MCF 10A (cell line): ENCODE measurements around the gene UNC119B. TPM values are rescaled to one million over a fixed set of nuclear protein-coding genes. Genes with fewer than 3 reads are reported as not detected.

Experiments
- BruUV-seq: library from RNA; stranded (reverse); fragments of 400-500 nt; replicated peaks from 2 replicates; lab custom pipeline; 2021; lab: Mats Ljungman, UMichigan
- CTCF ChIA-PET: fragments of 300-600 bp; sonication (Branson Sonifier 250); formaldehyde crosslinking; extraction: SDS; loops from one replicate; lab custom pipeline; 2021; ENCODE audit warnings: antibody characterized with exemption, inconsistent platforms; lab: Yijun Ruan, JAX
- POLR2A ChIA-PET: fragments of 300-600, 350-650 bp; sonication (Branson Sonifier 250); formaldehyde crosslinking; extraction: SDS; loops from one replicate; lab custom pipeline; 2020; ENCODE audit warnings: antibody characterized with exemption, inconsistent platforms; lab: Yijun Ruan, JAX
- DNase-seq: peaks from one replicate; pipeline ENCODE4 v3.0.0-alpha.2; 2018; ENCODE audit not compliant: unreplicated experiment
- H3K27ac Mint-ChIP-seq: one replicate; pipeline ENCODE4 v1.8.0; 2022; ENCODE audit warnings: mild to moderate bottlenecking, low read depth, mixed read lengths; ENCODE audit not compliant: unreplicated experiment
- H3K27me3 Mint-ChIP-seq: one replicate; pipeline ENCODE4 v1.8.0; 2022; ENCODE audit warnings: mixed read lengths; ENCODE audit not compliant: insufficient read depth, unreplicated experiment
- H3K36me3 Mint-ChIP-seq: one replicate; pipeline ENCODE4 v1.8.0; 2022; ENCODE audit warnings: mild to moderate bottlenecking, moderate library complexity, mixed read lengths; ENCODE audit not compliant: insufficient read depth, unreplicated experiment
- H3K4me1 Mint-ChIP-seq: one replicate; pipeline ENCODE4 v1.8.0; 2022; ENCODE audit warnings: mixed read lengths; ENCODE audit not compliant: insufficient read depth, unreplicated experiment
- H3K4me3 Mint-ChIP-seq: one replicate; pipeline ENCODE4 v1.8.0; 2022; ENCODE audit warnings: mild to moderate bottlenecking, moderate library complexity, mixed read lengths; ENCODE audit not compliant: unreplicated experiment
- H3K9me3 Mint-ChIP-seq: one replicate; pipeline ENCODE4 v1.8.0; 2022; ENCODE audit warnings: mixed read lengths; ENCODE audit not compliant: unreplicated experiment
- intact Hi-C: fragments of 100-400 bp; cut with micrococcal nuclease; formaldehyde crosslinking; loops from 2 replicates; pipeline ENCODE4 v1.14.1; 2022
- total RNA-seq: library from RNA; stranded (reverse); gene quantifications from 2 replicates; pipeline ENCODE4 v1.2.3, GENCODE V29; 2022
- TF ChIP-seq, protein P1 (sequence below): fragments of 200-600 bp; IDR thresholded peaks from one replicate; pipeline ENCODE4 v1.8.0; 2022; ENCODE audit warnings: antibody characterized with exemption, mild to moderate bottlenecking; ENCODE audit not compliant: unreplicated experiment

UNC119B gene
- total RNA-seq, 1 experiment from 2014 or later, result 31.0 TPM

DNA sequence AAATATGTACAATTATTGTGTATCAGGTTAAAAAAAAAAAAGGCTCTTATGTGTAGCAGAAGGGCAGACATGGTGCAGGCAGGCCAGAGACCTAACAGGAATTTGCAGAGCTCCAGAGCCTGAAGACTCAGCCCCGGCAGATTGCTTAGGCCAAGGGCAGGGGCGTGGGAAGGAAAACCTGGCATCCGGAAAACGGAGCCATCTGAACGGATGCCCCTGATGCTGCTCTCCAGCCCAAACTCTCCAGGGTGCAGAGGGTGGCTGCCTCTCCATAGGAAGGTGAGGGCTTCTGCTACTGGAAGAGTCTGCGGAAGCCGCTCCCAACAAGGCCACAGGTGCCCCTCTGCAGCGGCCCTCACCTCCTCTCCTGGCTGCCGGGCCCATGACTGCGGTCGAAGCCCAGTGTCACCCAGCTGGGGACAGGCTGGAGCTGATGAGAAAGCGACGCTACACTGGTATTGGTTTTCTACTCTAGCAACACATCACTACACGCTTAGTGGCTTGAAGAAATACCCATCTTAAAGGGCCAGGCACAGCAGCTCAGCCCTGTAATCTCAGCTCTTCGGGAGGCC lies 34.8 kb downstream of the UNC119B start:
- no TSS peak for BruUV-seq
- intact Hi-C loops, result no loop called here
- no peaks in the 10 kb centered on the region for H3K9me3 Mint-ChIP-seq
- ChIA-PET POLR2A (no interaction called here), CTCF (interaction anchor here (0.6 kb wide), 2 partner anchors 41 to 98 kb away, joined by 3 to 6 read pairs; no protein-coding TSS in a partner anchor)
- H3K4me3 Mint-ChIP-seq, result no peak overlapping the region
- no peaks in the 10 kb centered on the region for H3K4me1 Mint-ChIP-seq
- DNase-seq, result no peak
- no peak overlapping the region for H3K27ac Mint-ChIP-seq
- no peaks in the 10 kb centered on the region for H3K36me3 Mint-ChIP-seq
- no peaks in the 10 kb centered on the region for H3K27me3 Mint-ChIP-seq
- TF ChIP-seq, protein P1, sequence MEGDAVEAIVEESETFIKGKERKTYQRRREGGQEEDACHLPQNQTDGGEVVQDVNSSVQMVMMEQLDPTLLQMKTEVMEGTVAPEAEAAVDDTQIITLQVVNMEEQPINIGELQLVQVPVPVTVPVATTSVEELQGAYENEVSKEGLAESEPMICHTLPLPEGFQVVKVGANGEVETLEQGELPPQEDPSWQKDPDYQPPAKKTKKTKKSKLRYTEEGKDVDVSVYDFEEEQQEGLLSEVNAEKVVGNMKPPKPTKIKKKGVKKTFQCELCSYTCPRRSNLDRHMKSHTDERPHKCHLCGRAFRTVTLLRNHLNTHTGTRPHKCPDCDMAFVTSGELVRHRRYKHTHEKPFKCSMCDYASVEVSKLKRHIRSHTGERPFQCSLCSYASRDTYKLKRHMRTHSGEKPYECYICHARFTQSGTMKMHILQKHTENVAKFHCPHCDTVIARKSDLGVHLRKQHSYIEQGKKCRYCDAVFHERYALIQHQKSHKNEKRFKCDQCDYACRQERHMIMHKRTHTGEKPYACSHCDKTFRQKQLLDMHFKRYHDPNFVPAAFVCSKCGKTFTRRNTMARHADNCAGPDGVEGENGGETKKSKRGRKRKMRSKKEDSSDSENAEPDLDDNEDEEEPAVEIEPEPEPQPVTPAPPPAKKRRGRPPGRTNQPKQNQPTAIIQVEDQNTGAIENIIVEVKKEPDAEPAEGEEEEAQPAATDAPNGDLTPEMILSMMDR, result no peak

GRCh38 chr12:120748242-120748641 lies 38.0 kb downstream of the UNC119B start:
- Mint-ChIP-seq H3K36me3 (no peaks in the 10 kb centered on the region), H3K27ac (no peak overlapping the region), H3K4me1 (no peaks in the 10 kb centered on the region), H3K9me3 (no peaks in the 10 kb centered on the region), H3K4me3 (no peak overlapping the region), H3K27me3 (no peaks in the 10 kb centered on the region)
- no TSS peak for BruUV-seq
- ChIA-PET CTCF (interaction anchor here (1.0 kb wide), 1 partner anchor 99 kb away, joined by 3 read pairs; no protein-coding TSS in a partner anchor), POLR2A (no interaction called here)
- DNase-seq, result no peak
- intact Hi-C loops, result no loop called here
- TF ChIP-seq, protein P1, result no peak

- Mint-ChIP-seq H3K27me3 (no peaks in the 10 kb centered on the region), H3K4me3 (no peak overlapping the region), H3K27ac (no peak overlapping the region), H3K36me3 (no peaks in the 10 kb centered on the region), H3K4me1 (no peaks in the 10 kb centered on the region), H3K9me3 (no peaks in the 10 kb centered on the region)
- intact Hi-C loops, result no loop called here
- DNase-seq, result no peak
- TF ChIP-seq, protein P1, result no peak
- ChIA-PET POLR2A (no interaction called here), CTCF (interaction anchor here (0.6 kb wide), 1 partner anchor 9 kb away, joined by 3 read pairs; no protein-coding TSS in a partner anchor)
- BruUV-seq, result no TSS peak
These were observed 39.0 kb downstream of the UNC119B start for GRCh38 chr12:120749256-120749655.

GRCh38 chr12:120750806-120751205 lies 40.5 kb downstream of the UNC119B start:
- H3K9me3 Mint-ChIP-seq, result no peaks in the 10 kb centered on the region
- no peaks in the 10 kb centered on the region for H3K36me3 Mint-ChIP-seq

More at GRCh38 chr12:120750806-120751205, 40.5 kb downstream of the UNC119B start:
- Mint-ChIP-seq H3K4me1 (no peaks in the 10 kb centered on the region), H3K4me3 (no peak overlapping the region), H3K27me3 (no peaks in the 10 kb centered on the region), H3K27ac (no peak overlapping the region)
- CTCF ChIA-PET, result interaction anchor here (0.6 to 0.7 kb wide), 3 partner anchors 11 to 693 kb away, joined by 3 to 5 read pairs (median 3); no protein-coding TSS in a partner anchor
- intact Hi-C loops, result no loop called here
- no TSS peak for BruUV-seq
- TF ChIP-seq, protein P1, result no peak
- POLR2A ChIA-PET, result interaction anchor here (0.6 to 0.8 kb wide), 2 partner anchors 14 to 324 kb away, joined by 3 read pairs; no protein-coding TSS in a partner anchor
- no peak for DNase-seq
